GM12878 (cell line): ENCODE results near the gene TACR2. TPM values are rescaled to one million over a fixed set of nuclear protein-coding genes. Genes with fewer than 3 reads are reported as not detected.

ENCODE experiments used
- ATAC-seq: fragments of 200-7000 bp; cut with Tn5 transposase; 3 replicates; pipeline ENCODE4 v1.9.1; 2020; ENCODE audit warnings: mild to moderate bottlenecking, moderate library complexity
- BruUV-seq: library from RNA; stranded (reverse); fragments of 400-500 nt; replicated peaks from 2 replicates; lab custom pipeline; 2021; lab: Mats Ljungman, UMichigan
- CTCF ChIA-PET: fragments of 300-600 bp; sonication (Branson Sonifier 250); formaldehyde crosslinking; extraction: SDS; loops from one replicate; lab custom pipeline; 2021; ENCODE audit warnings: inconsistent platforms; lab: Yijun Ruan, JAX
- POLR2A ChIA-PET: fragments of 350-600 bp; formaldehyde crosslinking; extraction: SDS; loops from one replicate; lab custom pipeline; 2021; ENCODE audit warnings: inconsistent platforms; lab: Charles Lee
- RAD21 ChIA-PET: fragments of 300-600 bp; sonication (Branson Sonifier 250); formaldehyde crosslinking; loops from one replicate; lab custom pipeline; 2023; ENCODE audit warnings: antibody characterized with exemption; ENCODE audit not compliant: unreplicated experiment; lab: Charles Lee
- SMC1A ChIA-PET: fragments of 300-600 bp; sonication (Branson Sonifier 250); formaldehyde crosslinking; loops from one replicate; lab custom pipeline; 2023; ENCODE audit not compliant: unreplicated experiment, uncharacterized antibody; lab: Charles Lee
- DNase-seq: peaks from one replicate; pipeline ENCODE4 v3.0.0-alpha.2; 2011; ENCODE audit warnings: low read depth, low spot score
- FAIRE-seq: peaks from 3 replicates; lab custom pipeline; 2011; peaks lifted over from hg19 to GRCh38; lab: Jason Lieb, UNC
- H2AFZ ChIP-seq: 2 replicates; pipeline ENCODE4 v1.6.0; 2011; ENCODE audit warnings: low read depth, low read length, control low read depth; ENCODE audit not compliant: control insufficient read depth
- H3K27ac ChIP-seq: 2 replicates; pipeline ENCODE4 v1.5.1; 2011; ENCODE audit warnings: control low read depth; ENCODE audit not compliant: control insufficient read depth, insufficient read depth
- H3K27me3 ChIP-seq, 2 experiments: replicated peaks in 1 of 2; 2 replicates each; pipeline versions ENCODE4 v1.6.0 to v1.6.1; 2011; ENCODE audit warnings: low read length in 1 of 2; ENCODE audit not compliant: control insufficient read depth in 2 of 2, insufficient read depth in 2 of 2
- H3K36me3 ChIP-seq, 2 experiments: 2 replicates each; pipeline ENCODE4 v1.5.1; 2011; ENCODE audit warnings: low read length in 1 of 2; ENCODE audit not compliant: control insufficient read depth in 2 of 2, insufficient read depth in 2 of 2
- H3K4me1 ChIP-seq: 2 replicates; pipeline ENCODE4 v1.6.1; 2011; ENCODE audit warnings: mild to moderate bottlenecking, low read length, moderate library complexity, mixed read lengths; ENCODE audit not compliant: control insufficient read depth, insufficient read depth
- H3K4me2 ChIP-seq: 2 replicates; pipeline ENCODE4 v1.6.0; 2011; ENCODE audit warnings: control low read depth; ENCODE audit not compliant: control insufficient read depth, insufficient read depth
- H3K4me3 ChIP-seq: fragments of 200-600 bp; sonication (generic); 2 replicates; pipeline ENCODE4 v1.5.1; 2016
- H3K79me2 ChIP-seq: 2 replicates; pipeline ENCODE4 v1.6.0; 2011; ENCODE audit warnings: low read length; ENCODE audit not compliant: control insufficient read depth, insufficient read depth
- H3K9ac ChIP-seq: 2 replicates; pipeline ENCODE4 v1.8.0; 2011; ENCODE audit warnings: low read length, control low read depth, mixed read lengths; ENCODE audit not compliant: control insufficient read depth, insufficient read depth
- H3K9me3 ChIP-seq: replicated peaks from 3 replicates; pipeline ENCODE4 v1.5.1; 2011; ENCODE audit warnings: mild to moderate bottlenecking, low read length; ENCODE audit not compliant: control insufficient read depth, insufficient read depth
- H4K20me1 ChIP-seq: 2 replicates; pipeline ENCODE4 v1.6.0; 2011; ENCODE audit not compliant: control insufficient read depth, insufficient read depth
- ASH2L ChIP-seq: fragments of 300-600, 200-600 bp; sonication (generic); IDR thresholded peaks from 2 replicates; pipeline ENCODE4 v1.6.1; 2017; ENCODE audit warnings: low read depth, mild to moderate bottlenecking, borderline replicate concordance
- FOS ChIP-seq: IDR thresholded peaks from 3 replicates; pipeline ENCODE4 v1.6.1; 2011; ENCODE audit warnings: borderline replicate concordance; ENCODE audit not compliant: insufficient read length; ENCODE audit errors: extremely low read depth
- JUND ChIP-seq: IDR thresholded peaks from 2 replicates; pipeline ENCODE4 v1.6.1; 2012; ENCODE audit warnings: low read depth, mild to moderate bottlenecking, low read length, improper control_type of control experiment, moderate library complexity
- NBN ChIP-seq: fragments of 450-650 bp; IDR thresholded peaks from 2 replicates; pipeline ENCODE4 v1.6.1; 2016
- NR2F1 ChIP-seq: fragments of 450-650 bp; conservative IDR thresholded peaks from 2 replicates; pipeline ENCODE4 v1.6.1; 2017; ENCODE audit warnings: mild to moderate bottlenecking
- RAD51 ChIP-seq: fragments of 450-650 bp; IDR thresholded peaks from 2 replicates; pipeline ENCODE4 v1.6.1; 2016; ENCODE audit warnings: moderate library complexity, mild to moderate bottlenecking, inconsistent platforms
- RCOR1 ChIP-seq: conservative IDR thresholded peaks from 2 replicates; pipeline ENCODE4 v1.6.1; 2012; ENCODE audit warnings: low read depth, low read length, improper control_type of control experiment
- RELB ChIP-seq: fragments of 450-650 bp; IDR thresholded peaks from 2 replicates; pipeline ENCODE4 v1.6.1; 2017; ENCODE audit warnings: low read depth, mild to moderate bottlenecking, moderate library complexity
- TAF1 ChIP-seq: IDR thresholded peaks from 2 replicates; pipeline ENCODE4 v1.6.1; 2011; ENCODE audit warnings: mild to moderate bottlenecking, low read depth, low read length, borderline replicate concordance
- ZBTB33 ChIP-seq: fragments of 450-650 bp; IDR thresholded peaks from 2 replicates; pipeline ENCODE4 v1.6.1; 2017; ENCODE audit warnings: mild to moderate bottlenecking
- ZNF207 ChIP-seq: fragments of 450-650 bp; IDR thresholded peaks from 2 replicates; pipeline ENCODE4 v1.6.1; 2014; ENCODE audit warnings: antibody characterized with exemption, mild to moderate bottlenecking, borderline replicate concordance
- WGBS: methylation state at CpG from one replicate; pipeline ENCODE4 v1.1.6; 2016; ENCODE audit warnings: low lambda C conversion rate; ENCODE audit not compliant: insufficient replicate concordance, insufficient coverage; ENCODE audit errors: missing lambda C conversion rate; 5-methylcytosine and 5-hydroxymethylcytosine counted together
- in situ Hi-C: fragments of 300-500 bp; cut with MboI; formaldehyde crosslinking; loops from 9 replicates; pipeline ENCODE4 v1.14.3; 2018; ENCODE audit warnings: mixed read lengths
- intact Hi-C: fragments of 100-400 bp; cut with micrococcal nuclease; formaldehyde crosslinking; loops from one replicate; pipeline ENCODE4 v1.14.2; 2022; ENCODE audit not compliant: unreplicated experiment
- polyA plus RNA-seq, 11 experiments: library from polyadenylated mRNA; depleted of rRNA in 4 of 11; unstranded in 6 of 11; stranded (reverse) in 5 of 11; fragments of >200 nt; fragmentation: Nextera tagmentation in 4 of 11; fragmentation: Illumina TruSeq in 1 of 11; extraction: Ambion mirVana in 4 of 11; extraction: Trizol in 1 of 11; gene quantifications; 1 replicate in 1 of 11; 2 replicates in 10 of 11; pipeline versions ENCODE4 v1.2.1 to v1.2.3, GENCODE V29; 2011 to 2016; ENCODE audit warnings: inconsistent platforms in 2 of 11, missing spikeins in 2 of 11, low read depth in 1 of 11
- total RNA-seq, 4 experiments: library from RNA; depleted of rRNA in 3 of 4; stranded (reverse); fragments of >200 nt in 3 of 4; fragmentation: Illumina TruSeq in 1 of 4; extraction: Trizol in 1 of 4; gene quantifications; 2 replicates each; pipeline versions ENCODE4 v1.2.1 to v1.2.3, GENCODE V29; 2013 to 2021
- TF ChIP-seq, protein P1 (sequence below): IDR thresholded peaks from 2 replicates; pipeline ENCODE4 v1.6.1; 2012; ENCODE audit warnings: low read length, inconsistent platforms

TACR2 gene
- total and polyA plus RNA-seq, 10 of the 15 experiments (the other 5 are each of a cell fraction or from before 2014, with no cell fraction given), result 0.11 TPM; not detected in 9

GRCh38 chr10:69405221-69405620 is 11.5 kb downstream of the TACR2 start:
- H3K9ac ChIP-seq, result no peak overlapping the region
- no TSS peak for BruUV-seq

More at GRCh38 chr10:69405221-69405620, 11.5 kb downstream of the TACR2 start:
- H3K27ac ChIP-seq, result no peak overlapping the region
- H3K9me3 ChIP-seq, result no peaks in the 10 kb centered on the region
- H3K27me3 ChIP-seq, result no peaks in the 10 kb centered on the region
- no peak overlapping the region for H3K4me3 ChIP-seq
- CTCF ChIA-PET, result interaction anchor here (0.6 to 3.7 kb wide), 7 partner anchors 12 to 450 kb away, joined by 3 to 25 read pairs (median 3); no protein-coding TSS in a partner anchor
- SMC1A ChIA-PET, result interaction anchor here (0.6 to 3.1 kb wide), 3 partner anchors 13 to 49 kb away, joined by 3 to 8 read pairs (median 4); no protein-coding TSS in a partner anchor
- H3K79me2 ChIP-seq, result no peaks in the 10 kb centered on the region
- H2AFZ ChIP-seq, result no peak overlapping the region
- 77% methylated on average over 4 of the region's 4 CpGs for WGBS
- intact Hi-C loops (loop anchor here (5.0 kb wide), 1 partner anchor 232 kb away; no protein-coding TSS in a partner anchor), in situ Hi-C loops (loop anchor here (10.0 kb wide), 1 partner anchor 410 kb away; no protein-coding TSS in a partner anchor)
- ATAC-seq (no peak), FAIRE-seq (no peak)
- peaks cover 13% of the 10 kb centered on the region for H3K4me1 ChIP-seq
- RAD21 ChIA-PET, result interaction anchor here (1.3 kb wide), 1 partner anchor 12 kb away, joined by 4 read pairs; no protein-coding TSS in a partner anchor
- H3K4me2 ChIP-seq, result no peak overlapping the region
- H4K20me1 ChIP-seq, result no peaks in the 10 kb centered on the region
- POLR2A ChIA-PET, result no interaction called here
- TF ChIP-seq TAF1 (no peak), FOS (no peak), RAD51 (no peak), RELB (no peak), NR2F1 (no peak), ZBTB33 (no peak), RCOR1 (no peak), ZNF207 (no peak), NBN (no peak), JUND (no peak), ASH2L (no peak)
- TF ChIP-seq, protein P1, sequence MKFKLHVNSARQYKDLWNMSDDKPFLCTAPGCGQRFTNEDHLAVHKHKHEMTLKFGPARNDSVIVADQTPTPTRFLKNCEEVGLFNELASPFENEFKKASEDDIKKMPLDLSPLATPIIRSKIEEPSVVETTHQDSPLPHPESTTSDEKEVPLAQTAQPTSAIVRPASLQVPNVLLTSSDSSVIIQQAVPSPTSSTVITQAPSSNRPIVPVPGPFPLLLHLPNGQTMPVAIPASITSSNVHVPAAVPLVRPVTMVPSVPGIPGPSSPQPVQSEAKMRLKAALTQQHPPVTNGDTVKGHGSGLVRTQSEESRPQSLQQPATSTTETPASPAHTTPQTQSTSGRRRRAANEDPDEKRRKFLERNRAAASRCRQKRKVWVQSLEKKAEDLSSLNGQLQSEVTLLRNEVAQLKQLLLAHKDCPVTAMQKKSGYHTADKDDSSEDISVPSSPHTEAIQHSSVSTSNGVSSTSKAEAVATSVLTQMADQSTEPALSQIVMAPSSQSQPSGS, result no peak
- TF ChIP-seq, all 136 proteins: peak for 0
- H3K36me3 ChIP-seq, result peaks cover 4 to 6% of the 10 kb centered on the region in 2 experiments; a peak in 3 of 4 replicates
- DNase-seq, result no peak
